H1 (cell line): ENCODE measurements around the gene RNU7-1. TPM values are rescaled to one million over a fixed set of nuclear protein-coding genes. Genes with fewer than 3 reads are reported as not detected.

Experiments
- CTCF ChIA-PET: fragments of 300-600 bp; sonication (Branson Sonifier 250); formaldehyde crosslinking; loops from one replicate; lab custom pipeline; 2021; ENCODE audit not compliant: partially characterized antibody; lab: Charles Lee
- POLR2A ChIA-PET: fragments of 300-600 bp; sonication (Branson Sonifier 250); formaldehyde crosslinking; loops from one replicate; lab custom pipeline; 2021; ENCODE audit warnings: inconsistent platforms; ENCODE audit not compliant: partially characterized antibody; lab: Charles Lee
- DNase-seq, 2 experiments: peaks; one replicate each; pipeline versions ENCODE4 v3.0.0 to v3.0.0-alpha.2; 2010 to 2022; ENCODE audit warnings: low spot score in 2 of 2, low read depth in 1 of 2, mixed read lengths in 1 of 2
- FAIRE-seq: peaks from 2 replicates; lab custom pipeline; 2011; peaks lifted over from hg19 to GRCh38; lab: Jason Lieb, UNC
- H2AFZ ChIP-seq: 2 replicates; pipeline ENCODE4 v1.8.1; 2012; ENCODE audit warnings: low read length, inconsistent platforms
- H2AK5ac ChIP-seq: 2 replicates; pipeline ENCODE4 v1.6.1; 2013; ENCODE audit warnings: low read depth, low read length
- H2BK120ac ChIP-seq: replicated peaks from 2 replicates; pipeline ENCODE3; 2013; ENCODE audit warnings: low read depth, low read length, inconsistent platforms
- H2BK12ac ChIP-seq: 2 replicates; pipeline ENCODE4 v1.6.1; 2013; ENCODE audit warnings: low read depth, low read length
- H2BK15ac ChIP-seq: 2 replicates; pipeline ENCODE4 v1.6.1; 2013; ENCODE audit warnings: low read length
- H2BK20ac ChIP-seq: 2 replicates; pipeline ENCODE4 v1.6.1; 2013; ENCODE audit warnings: low read length
- H2BK5ac ChIP-seq: 2 replicates; pipeline ENCODE4 v1.6.1; 2013; ENCODE audit warnings: low read depth, low read length
- H3K14ac ChIP-seq: 2 replicates; pipeline ENCODE4 v1.6.1; 2013; ENCODE audit warnings: inconsistent platforms; ENCODE audit not compliant: insufficient read length
- H3K18ac ChIP-seq: 2 replicates; pipeline ENCODE4 v1.6.1; 2013; ENCODE audit warnings: low read length; ENCODE audit errors: extremely low read depth
- H3K23ac ChIP-seq: 2 replicates; pipeline ENCODE4 v1.6.1; 2013; ENCODE audit warnings: inconsistent platforms; ENCODE audit not compliant: insufficient read length
- H3K23me2 ChIP-seq: 2 replicates; pipeline ENCODE4 v1.6.1; 2013; ENCODE audit warnings: low read depth, low read length
- H3K27ac ChIP-seq: 2 replicates; pipeline ENCODE4 v1.6.1; 2011; ENCODE audit warnings: low read depth, low read length, inconsistent platforms
- H3K27me3 ChIP-seq, 4 experiments: replicated peaks in 1 of 4; 1 replicate in 1 of 4; 2 replicates in 3 of 4; pipeline versions ENCODE4 v1.6.1 to v1.8.1; 2011 to 2013; ENCODE audit warnings: low read length in 3 of 4, mild to moderate bottlenecking in 3 of 4, inconsistent platforms in 2 of 4, mixed read lengths in 2 of 4, moderate library complexity in 1 of 4; ENCODE audit not compliant: control insufficient read depth in 3 of 4, insufficient read depth in 3 of 4; ENCODE audit errors: extremely low read depth in 1 of 4
- H3K36me3 ChIP-seq, 4 experiments: 2 replicates each; pipeline versions ENCODE4 v1.6.1 to v1.8.1; 2011 to 2013; ENCODE audit warnings: mild to moderate bottlenecking in 4 of 4, low read length in 3 of 4, moderate library complexity in 2 of 4, control low read depth in 1 of 4, inconsistent platforms in 1 of 4; ENCODE audit not compliant: insufficient read depth in 4 of 4, control insufficient read depth in 2 of 4
- H3K4ac ChIP-seq: replicated peaks from 2 replicates; pipeline ENCODE3; 2013; ENCODE audit warnings: low read length, low read depth, mixed read lengths, inconsistent platforms; ENCODE audit not compliant: insufficient read length
- H3K4me1 ChIP-seq, 4 experiments: replicated peaks in 1 of 4; 1 replicate in 1 of 4; 2 replicates in 3 of 4; pipeline versions ENCODE4 v1.6.1 to v1.8.1; 2011 to 2013; ENCODE audit warnings: low read length in 3 of 4, inconsistent platforms in 2 of 4, mixed read lengths in 1 of 4; ENCODE audit not compliant: insufficient read depth in 4 of 4, control insufficient read depth in 3 of 4
- H3K4me2 ChIP-seq, 2 experiments: 2 replicates each; pipeline versions ENCODE4 v1.6.1 to v1.8.1; 2011 to 2013; ENCODE audit warnings: low read depth in 2 of 2, low read length in 2 of 2, control low read depth in 1 of 2, inconsistent platforms in 1 of 2, mild to moderate bottlenecking in 1 of 2; ENCODE audit not compliant: insufficient read depth in 1 of 2
- H3K4me3 ChIP-seq, 4 experiments: fragments of 200-600, 300-600 bp in 1 of 4; sonication (generic), shearing (Covaris generic), sonication (Bioruptor Twin) in 1 of 4; 2 replicates each; pipeline versions ENCODE4 v1.5.1 to v1.8.1; 2011 to 2016; ENCODE audit warnings: low read length in 4 of 4, low read depth in 3 of 4, control low read depth in 2 of 4, inconsistent platforms in 2 of 4, mild to moderate bottlenecking in 2 of 4, mixed read lengths in 1 of 4, moderate library complexity in 1 of 4; ENCODE audit not compliant: insufficient read depth in 2 of 4; ENCODE audit errors: extremely low read depth in 1 of 4
- H3K56ac ChIP-seq: replicated peaks from 2 replicates; pipeline ENCODE3; 2013; ENCODE audit warnings: low read depth, mild to moderate bottlenecking, mixed read lengths, low read length, inconsistent platforms; ENCODE audit not compliant: insufficient read length
- H3K79me1 ChIP-seq: 2 replicates; pipeline ENCODE4 v1.6.1; 2013; ENCODE audit warnings: low read depth, low read length, control low read depth
- H3K79me2 ChIP-seq, 2 experiments: 2 replicates each; pipeline versions ENCODE4 v1.6.1 to v1.8.1; 2012 to 2013; ENCODE audit warnings: low read length in 2 of 2, mild to moderate bottlenecking in 2 of 2, inconsistent platforms in 1 of 2; ENCODE audit not compliant: insufficient read depth in 2 of 2, control insufficient read depth in 1 of 2
- H3K9ac ChIP-seq, 4 experiments: replicated peaks in 1 of 4; 1 replicate in 1 of 4; 2 replicates in 3 of 4; pipeline versions ENCODE4 v1.6.1 to v1.8.1; 2011 to 2013; ENCODE audit warnings: low read depth in 3 of 4, low read length in 3 of 4, control low read depth in 2 of 4, mild to moderate bottlenecking in 2 of 4, moderate library complexity in 2 of 4, inconsistent platforms in 1 of 4; ENCODE audit errors: extremely low read depth in 1 of 4
- H3K9me3 ChIP-seq, 2 experiments: 2 replicates each; pipeline versions ENCODE4 v1.6.1 to v1.8.1; 2012 to 2013; ENCODE audit warnings: mild to moderate bottlenecking in 2 of 2, moderate library complexity in 2 of 2, control low read depth in 1 of 2, inconsistent platforms in 1 of 2, low read depth in 1 of 2, low read length in 1 of 2, mixed read lengths in 1 of 2; ENCODE audit not compliant: insufficient read depth in 2 of 2
- H4K20me1 ChIP-seq, 2 experiments: replicated peaks in 1 of 2; 2 replicates each; pipeline versions ENCODE3 to v1.8.1; 2011 to 2013; ENCODE audit warnings: inconsistent platforms in 2 of 2, low read length in 2 of 2, mild to moderate bottlenecking in 1 of 2; ENCODE audit not compliant: insufficient read depth in 2 of 2, control insufficient read depth in 1 of 2
- H4K5ac ChIP-seq: 2 replicates; pipeline ENCODE4 v1.6.1; 2013; ENCODE audit warnings: low read length, low read depth, mixed read lengths, inconsistent platforms; ENCODE audit not compliant: insufficient read length
- H4K8ac ChIP-seq: 2 replicates; pipeline ENCODE4 v1.8.0; 2013; ENCODE audit warnings: mild to moderate bottlenecking, moderate library complexity, low read length, inconsistent platforms; ENCODE audit not compliant: insufficient read depth; ENCODE audit errors: extremely low read depth
- H4K91ac ChIP-seq: replicated peaks from 2 replicates; pipeline ENCODE3; 2013; ENCODE audit warnings: low read length, mixed read lengths, inconsistent platforms; ENCODE audit not compliant: insufficient read length
- CBX8 ChIP-seq: fragments of 300-800, 300-1000 bp; sonication (generic); IDR thresholded peaks from 2 replicates; pipeline ENCODE4 v1.7.1; 2016; ENCODE audit warnings: low read depth, low read length, borderline replicate concordance
- CHD2 ChIP-seq: IDR thresholded peaks from 2 replicates; pipeline ENCODE4 v1.6.1; 2012; ENCODE audit warnings: low read length, improper control_type of control experiment
- GABPA ChIP-seq: IDR thresholded peaks from 2 replicates; pipeline ENCODE4 v1.6.1; 2011; ENCODE audit warnings: mild to moderate bottlenecking, low read length, moderate library complexity, borderline replicate concordance; ENCODE audit not compliant: insufficient read depth
- JUN ChIP-seq: IDR thresholded peaks from 2 replicates; pipeline ENCODE4 v1.6.1; 2011; ENCODE audit warnings: low read depth, mild to moderate bottlenecking, improper control_type of control experiment, low read length
- KDM4A ChIP-seq: IDR thresholded peaks from one replicate; pipeline ENCODE4 v1.7.1; 2012; ENCODE audit warnings: low read depth, mild to moderate bottlenecking, moderate library complexity, low read length, inconsistent platforms; ENCODE audit not compliant: severe bottlenecking
- NRF1 ChIP-seq: IDR thresholded peaks from 2 replicates; pipeline ENCODE4 v1.6.1; 2011; ENCODE audit warnings: mild to moderate bottlenecking, low read depth, low read length, improper control_type of control experiment
- POLR2AphosphoS5 ChIP-seq: IDR thresholded peaks from 2 replicates; pipeline ENCODE4 v1.6.1; 2011; ENCODE audit warnings: low read depth, low read length
- POU5F1 ChIP-seq: IDR thresholded peaks from 2 replicates; pipeline ENCODE4 v1.6.1; 2011; ENCODE audit warnings: low read depth, mild to moderate bottlenecking, low read length, moderate library complexity
- RAD21 ChIP-seq, 2 experiments: IDR thresholded peaks in 1 of 2; conservative IDR thresholded peaks in 1 of 2; 2 replicates each; pipeline ENCODE4 v1.6.1; 2011; ENCODE audit warnings: low read depth in 2 of 2, low read length in 2 of 2, improper control_type of control experiment in 1 of 2, inconsistent platforms in 1 of 2, mild to moderate bottlenecking in 1 of 2, moderate library complexity in 1 of 2
- SAP30 ChIP-seq: fragments of 300-600 bp; sonication (generic); IDR thresholded peaks from 2 replicates; pipeline ENCODE4 v1.7.1; 2012; ENCODE audit warnings: low read length, moderate library complexity, mild to moderate bottlenecking, inconsistent platforms; ENCODE audit not compliant: insufficient read depth, insufficient replicate concordance
- TCF12 ChIP-seq: IDR thresholded peaks from 2 replicates; pipeline ENCODE4 v1.6.1; 2011; ENCODE audit warnings: low read depth, mild to moderate bottlenecking, low read length
- USF2 ChIP-seq: IDR thresholded peaks from 2 replicates; pipeline ENCODE4 v1.6.1; 2011; ENCODE audit warnings: low read length, improper control_type of control experiment
- ZNF274 ChIP-seq: IDR thresholded peaks from 2 replicates; pipeline ENCODE4 v1.7.0; 2012; ENCODE audit warnings: low read length, borderline replicate concordance; ENCODE audit errors: extremely low read depth
- WGBS, 2 experiments: shearing (Covaris generic) in 1 of 2; methylation state at CpG; one replicate each; pipeline versions ENCODE4 v1.1.6 to v1.1.7; 2013 to 2015; ENCODE audit warnings: low lambda C conversion rate in 2 of 2, mixed read lengths in 2 of 2, inconsistent platforms in 1 of 2, low coverage in 1 of 2, missing lambda C conversion rate in 1 of 2; ENCODE audit not compliant: insufficient replicate concordance in 2 of 2, insufficient coverage in 1 of 2, insufficient read length in 1 of 2; ENCODE audit errors: extremely low coverage in 1 of 2, missing lambda C conversion rate in 1 of 2; 5-methylcytosine and 5-hydroxymethylcytosine counted together
- polyA plus RNA-seq, 7 experiments: library from polyadenylated mRNA; depleted of rRNA in 3 of 7; stranded (reverse) in 5 of 7; unstranded in 2 of 7; fragments of >200 nt in 5 of 7; fragments of 200-250 nt in 2 of 7; gene quantifications; 1 replicate in 5 of 7; 2 replicates in 1 of 7; 4 replicates in 1 of 7; pipeline versions ENCODE4 v1.2.1 to v1.2.3, GENCODE V29; 2011 to 2013; ENCODE audit warnings: missing spikeins in 2 of 7, mixed read lengths in 2 of 7
- total RNA-seq: library from RNA; stranded (reverse); fragmentation: NEBNext Ultra II Directional; extraction: Animal tissue kit (Norgen Biotek cat#: 25700); gene quantifications from 2 replicates; pipeline ENCODE4 v1.2.1, GENCODE V29; 2021

The RNU7-1 gene
- total and polyA plus RNA-seq, 2 of the 8 experiments (the other 6 are each of a cell fraction or from before 2014, with no cell fraction given), result not detected

- Histone ChIP-seq H4K20me1 (no peaks in the 10 kb centered on the region), H2BK15ac (no peak overlapping the region), H3K23ac (no peak overlapping the region), H3K79me2 (no peaks in the 10 kb centered on the region), H4K5ac (no peak overlapping the region), H2AFZ (no peak overlapping the region), H3K4me1 (peaks cover 0 to 8% (median 6%) of the 10 kb centered on the region in 4 experiments; a peak in 3 of 7 replicates), H2AK5ac (no peak overlapping the region), H2BK5ac (no peak overlapping the region), H2BK12ac (no peak overlapping the region), H3K4me2 (no peak overlapping the region), H3K27ac (no peak overlapping the region), H3K9me3 (no peaks in the 10 kb centered on the region), H3K4ac (no peak overlapping the region), H3K18ac (no peak overlapping the region), H2BK20ac (no peak overlapping the region), H4K8ac (no peak overlapping the region), H3K4me3 (no peak overlapping the region), H3K14ac (no peak overlapping the region), H3K27me3 (no peaks in the 10 kb centered on the region), H3K56ac (no peak overlapping the region), H2BK120ac (no peak overlapping the region), H3K9ac (no peak overlapping the region), H3K23me2 (no peaks in the 10 kb centered on the region), H3K79me1 (no peaks in the 10 kb centered on the region), H4K91ac (no peak overlapping the region), H3K36me3 (no peaks in the 10 kb centered on the region)
- WGBS, 2 experiments, result 82% methylated on average over 5 of the region's 5 CpGs; no CpG with 5 or more reads in 1 of the 2 experiments
- FAIRE-seq, result no peak
- ChIA-PET POLR2A (interaction anchor here (0.9 to 2.1 kb wide), 4 partner anchors 12 to 45 kb away, joined by 3 to 8 read pairs (median 6); partner anchors contain the start of genes C12orf57 and RNU7-1), CTCF (interaction anchor here (0.8 to 13.0 kb wide), 6 partner anchors 8 to 39 kb away, joined by 3 to 74 read pairs (median 11); partner anchors contain the start of genes ENO2, SPSB2 and TPI1)
- no peak for DNase-seq
- TF ChIP-seq SAP30 (no peak), CHD2 (no peak), NRF1 (no peak), KDM4A (no peak), TCF12 (no peak), JUN (no peak), RAD21 (IDR thresholded peaks at IDR 0.05 in 1 of 2, conservative IDR thresholded peaks at IDR 0.05 in 1 of 2; ENCODE audit: low read depth in 2 of 2, low read length in 2 of 2) (no peak), POLR2AphosphoS5 (no peak), CBX8 (no peak), USF2 (no peak), POU5F1 (no peak), ZNF274 (no peak), GABPA (no peak)
These were observed 44.2 kb upstream of the RNU7-1 start for GRCh38 chr12:6899427-6899826.
